ENCODE measurements around the gene MAP3K15.
"Not testable (repeated sequence)": the region's sequence is repeated elsewhere in the genome, so short reads cannot be mapped to it uniquely, and the experiment has no call there.

The MAP3K15 gene

GRCh38 chrX:19540076-19540475 lies 24.8 kb upstream of the MAP3K15 start:
- no peak for DNase-seq

GRCh38 chrX:19539665-19540064 lies 24.4 kb upstream of the MAP3K15 start:
- DNase-seq: no peak

- no peak for DNase-seq
These were observed 20.2 kb upstream of the MAP3K15 start for GRCh38 chrX:19535476-19535875.

DNA sequence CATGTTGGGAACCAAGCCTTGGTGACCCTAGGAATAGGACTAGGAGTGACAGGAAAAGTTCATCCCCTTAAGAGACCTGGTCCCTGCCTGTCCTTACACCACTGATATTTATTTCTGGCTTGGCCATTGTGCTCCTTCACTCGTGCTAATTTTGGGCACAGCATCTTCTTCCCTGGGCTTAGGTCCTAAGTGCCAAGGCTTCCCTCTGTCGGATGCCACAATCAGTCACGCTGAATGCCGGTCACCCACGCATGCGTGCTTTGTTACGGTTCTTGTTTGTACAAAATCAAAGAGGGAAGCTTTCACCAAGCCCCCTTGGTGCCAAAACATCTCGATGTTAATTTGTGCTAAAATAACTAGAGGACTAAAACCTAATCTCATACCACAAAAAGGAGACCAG lies 17.4 kb upstream of the MAP3K15 start:
- DNase-seq: no peak

DNA sequence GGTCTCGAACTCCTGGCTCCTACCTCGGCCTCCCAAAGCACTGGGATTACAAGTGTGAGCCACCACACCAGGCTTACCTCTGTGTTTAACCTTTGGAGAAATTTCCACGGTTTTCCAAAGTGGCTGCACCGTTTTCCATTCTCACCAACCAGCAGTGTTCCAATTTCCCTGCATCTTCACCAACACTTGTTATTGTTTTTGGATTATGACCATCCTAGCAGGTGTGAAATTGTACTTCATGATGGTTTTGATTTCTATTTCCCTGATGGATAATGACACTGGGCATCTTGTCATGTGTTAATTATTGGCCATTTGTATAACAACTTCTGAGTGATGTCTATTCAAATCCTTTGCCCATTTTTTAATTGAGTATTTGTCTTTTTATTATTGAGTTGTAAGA lies 2.7 kb upstream of the MAP3K15 start:
- no peak for DNase-seq

GRCh38 chrX:19515615-19516105 lies 352 bp upstream of the MAP3K15 start:
- DNase-seq: no peak

DNA sequence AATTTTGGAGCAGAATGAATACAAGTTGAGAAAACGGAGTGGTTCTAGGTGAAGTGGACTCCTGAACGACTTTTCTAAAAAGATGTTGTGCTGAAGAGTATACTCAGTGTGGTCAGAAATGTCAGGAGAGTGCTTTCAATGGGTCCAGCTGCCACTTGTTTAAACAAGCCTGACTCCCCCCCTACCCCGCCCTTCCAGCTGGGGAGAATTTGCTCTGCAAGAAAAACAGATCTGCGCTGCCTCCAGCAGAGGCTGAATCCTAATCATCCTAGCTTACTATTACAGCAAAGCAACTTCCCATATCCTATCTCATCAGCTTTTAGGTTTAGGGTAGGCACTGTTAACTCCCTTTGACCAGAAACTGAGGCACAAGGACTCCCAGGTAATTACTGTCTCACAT lies 1.9 kb downstream of the MAP3K15 start:
- DNase-seq: no peak

- DNase-seq: no peak
These were observed 2.3 kb downstream of the MAP3K15 start for GRCh38 chrX:19512961-19513360.

DNA sequence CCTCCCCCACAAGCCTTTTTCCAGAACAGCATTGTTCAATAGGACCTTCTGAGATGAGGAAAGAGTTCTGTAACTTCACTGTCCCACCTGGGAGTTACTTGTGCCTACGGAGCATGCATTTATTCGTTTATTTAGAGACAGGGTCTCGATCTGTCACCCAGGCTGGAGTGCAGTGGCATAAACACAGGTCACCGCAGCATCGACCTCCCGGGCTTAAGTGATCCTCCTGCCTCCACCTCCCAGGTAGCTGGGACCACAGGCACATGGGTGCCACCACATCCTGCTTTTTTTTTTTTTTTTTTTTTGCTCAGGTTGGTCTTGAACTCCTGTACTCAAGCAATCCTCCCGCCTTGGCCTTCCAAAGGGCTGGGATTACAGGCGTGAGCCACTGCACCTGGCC lies 2.9 kb downstream of the MAP3K15 start:
- DNase-seq: no peak

DNA sequence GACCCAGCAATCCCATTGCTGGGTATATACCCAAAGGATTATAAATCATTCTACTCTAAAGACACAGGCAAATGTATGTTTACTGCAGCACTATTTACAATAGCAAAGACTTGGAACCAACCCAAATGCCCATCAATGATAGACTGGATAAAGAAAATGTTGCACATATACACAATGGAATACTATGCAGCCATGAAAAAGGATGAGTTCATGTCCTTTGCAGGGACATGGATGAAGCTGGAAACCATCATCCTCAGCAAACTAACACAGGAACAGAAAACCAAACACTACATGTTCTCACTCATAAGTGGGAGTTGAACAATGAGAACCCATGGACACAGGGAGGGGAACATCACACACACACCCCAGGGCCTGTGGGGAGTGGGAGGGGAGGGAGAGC lies 3.5 kb downstream of the MAP3K15 start:
- DNase-seq: not testable (repeated sequence)

DNA sequence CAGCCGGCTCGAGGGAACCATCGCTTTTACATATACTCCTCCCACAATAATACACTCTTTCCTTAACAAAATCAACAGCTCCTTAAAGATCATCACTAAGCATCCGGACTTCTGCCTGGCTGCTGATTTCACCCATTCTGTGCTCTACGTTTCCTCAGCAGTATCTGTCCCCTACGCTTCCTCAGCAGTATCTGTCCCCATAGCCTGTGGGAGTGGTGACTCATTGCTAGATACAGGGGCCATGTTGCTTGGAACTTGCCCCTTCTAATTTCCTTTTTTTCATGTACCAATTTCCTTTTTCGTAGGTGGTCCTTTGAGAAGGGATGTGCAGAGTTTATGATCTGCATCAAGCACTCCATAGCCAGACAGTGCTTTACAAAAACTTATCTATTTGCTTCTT lies 18.6 kb downstream of the MAP3K15 start:
- DNase-seq: no peak

DNA sequence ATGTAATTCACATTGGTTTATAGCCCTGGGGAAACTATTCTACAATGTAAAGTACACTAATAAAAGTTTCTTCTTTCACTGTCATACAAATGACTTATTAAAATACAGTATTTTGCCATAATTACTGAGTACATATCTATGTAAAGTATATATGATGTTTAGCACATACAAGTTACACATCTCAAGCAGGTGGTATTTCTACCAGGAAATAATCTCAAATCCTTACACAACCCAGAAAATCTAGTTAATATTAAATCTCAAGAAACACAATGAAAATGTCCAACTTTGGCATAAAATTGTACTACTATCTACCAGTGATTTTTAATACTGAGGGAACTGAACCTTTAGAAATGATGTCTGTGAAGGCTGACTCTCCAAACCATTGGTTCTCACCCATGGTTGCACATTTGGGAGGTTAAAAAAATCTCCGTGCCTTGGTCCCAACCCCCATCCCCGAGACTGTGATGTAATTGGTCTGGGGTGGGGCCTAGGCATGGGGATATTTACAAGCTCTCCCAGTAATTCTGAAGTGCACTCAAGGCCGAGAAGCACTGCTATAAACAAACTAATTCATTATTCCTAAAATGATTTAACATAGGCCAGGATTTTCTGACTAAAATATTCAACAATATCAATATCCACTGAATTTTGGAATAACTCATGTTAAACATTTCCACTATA lies 27.6 kb downstream of the MAP3K15 start:
- DNase-seq: no peak

- DNase-seq: no peak
These were observed 35.9 kb downstream of the MAP3K15 start for GRCh38 chrX:19479458-19479857.

DNA sequence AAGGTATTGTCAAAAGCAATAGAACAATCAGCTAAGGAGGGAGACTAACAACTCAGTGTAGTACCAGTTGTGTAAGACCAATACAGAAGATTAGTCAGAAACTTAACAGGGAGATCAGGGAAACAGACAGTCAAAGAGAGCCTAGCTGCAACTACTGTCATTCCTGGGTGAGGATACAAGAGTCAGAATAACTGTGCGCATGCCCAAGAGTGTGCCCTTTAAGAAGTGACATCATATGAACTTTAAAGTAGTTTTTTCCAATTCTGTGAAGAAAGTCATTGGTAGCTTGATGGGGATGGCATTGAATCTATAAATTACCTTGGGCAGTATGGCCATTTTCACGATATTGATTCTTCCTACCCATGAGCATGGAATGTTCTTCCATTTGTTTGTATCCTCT lies 46.9 kb downstream of the MAP3K15 start:
- DNase-seq: not testable (repeated sequence)

DNA sequence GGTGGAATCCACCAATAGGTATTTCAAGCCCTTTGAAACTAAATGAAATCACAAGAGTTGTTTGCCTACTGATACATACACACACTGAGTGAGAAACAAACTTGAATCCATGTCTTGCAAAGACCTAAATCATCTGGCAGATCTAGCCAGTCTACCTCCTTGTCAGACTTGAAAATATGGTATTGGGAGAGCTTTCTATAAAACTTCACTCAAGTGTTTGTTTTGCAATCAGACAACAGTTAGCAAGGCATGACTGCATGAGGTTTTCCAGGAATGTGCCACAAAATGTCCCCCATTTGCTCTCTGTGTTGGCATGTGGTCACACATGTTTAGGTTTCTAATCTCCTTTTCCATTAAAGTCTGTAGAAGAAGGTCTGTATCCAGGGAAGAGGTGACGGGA lies 52.4 kb downstream of the MAP3K15 start:
- DNase-seq: no peak

DNA sequence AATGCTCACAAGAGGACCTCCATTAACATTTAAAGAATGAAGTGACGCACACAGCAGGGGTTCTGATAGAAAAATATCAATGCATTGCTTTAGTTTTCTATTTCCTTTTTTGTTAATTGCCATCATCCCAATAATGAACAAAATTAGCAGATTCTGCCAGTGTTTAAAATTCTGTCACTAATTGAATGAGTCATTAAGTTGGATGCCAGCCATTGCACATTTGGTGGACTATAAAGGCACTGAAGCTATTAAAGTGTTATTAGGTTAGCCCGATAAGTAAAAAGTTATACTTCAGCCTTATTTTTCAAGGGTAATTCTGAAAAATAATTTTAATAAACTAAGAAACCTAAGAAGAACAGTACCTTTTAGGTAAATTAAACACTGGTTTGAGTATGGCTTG lies 53.1 kb downstream of the MAP3K15 start:
- DNase-seq: no peak

DNA sequence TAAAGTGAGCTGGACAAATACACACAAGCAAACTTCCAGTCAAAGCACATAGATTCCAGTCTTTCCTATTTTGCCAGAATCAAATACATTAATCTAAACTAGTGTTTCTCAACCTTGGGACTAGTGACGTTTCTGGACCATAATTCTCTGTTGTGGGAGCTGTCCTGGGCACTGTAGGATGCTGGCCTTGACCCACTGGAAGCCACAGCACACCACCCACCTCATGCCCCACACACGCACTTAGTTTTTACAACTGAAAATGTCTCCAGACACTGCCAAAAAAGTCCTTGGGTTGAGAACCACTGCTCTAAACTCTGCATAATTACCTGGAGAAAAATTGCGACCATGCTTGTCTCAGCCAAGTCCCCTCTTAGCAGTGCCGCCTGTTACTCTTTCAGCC lies 57.6 kb downstream of the MAP3K15 start:
- no peak for DNase-seq

DNA sequence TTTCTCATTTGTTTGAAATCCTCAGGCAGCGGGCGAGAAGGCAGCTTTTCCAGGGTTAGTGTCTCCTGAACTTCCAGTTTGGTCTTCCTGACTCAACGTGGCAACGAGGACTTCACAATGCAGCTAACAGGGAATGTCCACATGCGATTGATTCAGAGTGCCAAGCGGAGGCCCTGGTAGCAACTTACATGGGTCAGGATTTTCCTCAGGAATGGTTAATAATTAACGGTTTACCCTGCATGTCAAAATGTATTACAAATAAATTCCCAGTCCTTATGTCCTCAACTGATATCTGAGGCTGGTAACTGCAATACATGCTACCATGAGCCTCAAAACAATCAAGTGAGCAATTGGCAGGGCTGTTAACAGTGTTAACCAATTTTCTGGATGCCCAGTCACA lies 67.2 kb downstream of the MAP3K15 start:
- DNase-seq: no peak

DNA sequence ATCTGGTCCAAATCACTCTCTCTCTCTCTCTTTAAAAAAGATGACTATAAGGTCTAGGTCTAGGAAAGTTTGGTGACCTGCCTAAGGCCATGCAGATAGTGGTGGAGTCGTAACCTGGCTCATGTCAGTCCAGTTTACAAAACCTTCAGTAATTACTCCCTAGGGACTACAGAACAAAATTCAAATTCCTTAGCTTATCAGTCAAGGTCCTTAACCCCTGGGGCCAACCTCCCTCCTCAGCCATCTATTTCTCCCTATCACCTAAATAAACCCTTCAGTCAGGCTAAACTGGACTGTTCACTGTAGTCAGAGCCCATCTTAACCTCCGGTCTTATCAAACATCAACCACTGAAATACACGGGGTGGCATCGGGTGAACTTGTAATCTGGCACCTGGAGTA lies 68.9 kb downstream of the MAP3K15 start:
- DNase-seq: no peak

DNA sequence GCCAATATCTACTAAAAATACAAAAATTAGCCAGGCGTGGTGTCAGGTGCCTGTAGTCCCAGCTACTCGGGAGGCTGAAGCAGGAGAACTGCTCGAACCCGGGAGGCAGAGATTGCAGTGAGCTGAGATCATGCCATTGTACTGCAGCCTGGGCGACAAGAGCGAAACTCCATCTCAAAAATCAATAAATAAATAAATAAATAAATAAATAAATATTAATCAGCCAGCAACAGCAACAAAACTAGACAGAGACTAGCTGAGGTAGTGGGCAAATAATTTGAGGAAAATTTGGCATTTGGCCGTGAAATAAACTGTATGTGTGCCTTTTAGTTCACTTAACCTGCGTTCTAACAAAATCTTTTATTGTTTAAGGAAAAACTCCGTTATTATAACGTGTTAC lies 69.5 kb downstream of the MAP3K15 start:
- not testable (repeated sequence) for DNase-seq

DNA sequence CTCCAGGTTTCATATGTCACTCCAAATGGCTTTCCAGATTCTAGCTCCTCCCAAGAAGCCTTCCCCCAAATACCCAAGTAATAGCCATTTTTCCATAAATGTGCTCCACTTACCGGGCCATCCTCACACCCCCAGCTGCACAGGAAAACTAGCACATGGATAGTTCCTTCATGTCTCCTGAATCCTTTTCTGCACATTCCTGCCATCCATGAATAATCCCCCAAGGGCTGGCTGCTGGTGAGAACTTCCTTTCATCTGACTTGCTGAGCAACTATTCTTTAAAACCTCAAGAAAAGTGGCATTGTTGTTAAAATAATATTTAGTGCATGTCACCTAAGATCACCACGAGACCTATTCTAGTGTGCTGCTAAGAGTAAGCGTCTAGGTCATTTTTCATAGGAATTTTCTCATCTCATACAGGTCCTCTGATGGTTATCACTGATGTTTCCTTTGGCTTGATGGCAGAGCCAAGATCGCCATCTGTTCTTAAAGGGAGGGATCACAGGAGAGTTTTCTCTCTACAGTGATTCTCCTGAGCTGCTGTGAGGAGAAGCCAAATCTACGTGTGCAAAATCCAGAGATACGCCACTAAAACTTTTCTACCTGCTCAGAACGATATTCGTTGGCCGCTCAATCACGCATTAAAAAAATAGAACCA lies 71.3 kb downstream of the MAP3K15 start:
- no peak for DNase-seq

DNA sequence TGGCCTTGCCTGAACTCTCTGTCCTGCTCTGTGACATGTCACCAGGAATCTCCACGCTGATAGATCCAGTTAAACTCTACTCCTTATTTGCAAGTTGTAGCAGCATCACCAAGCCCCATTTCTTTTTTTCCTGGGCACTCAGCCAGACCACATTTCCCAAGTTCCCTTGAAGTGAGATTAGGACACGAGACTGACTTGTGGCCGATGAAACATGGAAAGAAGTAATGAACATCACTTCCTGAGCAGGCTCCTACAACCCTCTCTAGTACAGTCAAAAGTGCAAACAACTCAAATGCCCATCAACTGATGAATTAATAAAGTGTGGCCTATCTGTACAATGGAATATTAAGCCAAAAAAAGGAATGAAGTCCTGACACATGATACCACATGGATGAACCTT lies 74.6 kb downstream of the MAP3K15 start:
- no peak for DNase-seq

DNA sequence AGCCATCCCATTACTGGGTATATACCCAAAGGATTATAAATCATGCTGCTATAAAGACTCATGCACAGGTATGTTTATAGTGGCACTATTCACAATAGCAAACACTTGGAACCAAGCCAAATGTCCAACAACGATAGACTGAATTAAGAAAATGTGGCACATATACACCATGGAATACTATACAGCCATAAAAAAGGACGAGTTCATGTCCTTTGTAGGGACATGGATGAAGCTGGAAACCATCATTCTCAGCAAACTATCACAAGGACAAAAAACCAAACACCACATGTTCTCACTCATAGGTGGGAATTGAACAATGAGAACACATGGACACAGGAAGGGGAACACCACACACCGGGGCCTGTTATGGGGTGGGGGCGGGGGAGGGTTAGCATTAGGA lies 92.6 kb downstream of the MAP3K15 start:
- DNase-seq: not testable (repeated sequence)

DNA sequence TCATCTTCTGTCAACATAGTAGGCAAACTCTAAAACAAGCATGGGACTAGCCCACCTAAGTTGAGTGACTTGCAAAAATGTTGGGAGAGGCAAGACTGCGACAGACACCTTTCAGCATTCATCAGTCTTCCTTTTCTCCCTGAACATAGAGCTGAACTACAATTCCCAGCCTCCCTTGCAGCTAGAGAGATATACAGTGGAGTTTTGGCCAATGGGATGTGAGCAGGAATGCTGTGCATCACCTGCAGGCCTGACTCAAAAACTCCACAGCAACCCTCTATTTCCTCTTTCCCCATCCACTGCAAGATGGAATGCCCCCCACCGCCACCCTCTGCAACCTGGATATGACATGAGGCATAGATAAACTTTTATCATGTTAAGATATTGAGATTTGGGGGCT lies 105.0 kb downstream of the MAP3K15 start:
- no peak for DNase-seq
